Ascending aorta (tissue), 2 donors: Measurements from ENCODE around the gene TNIK. TPM values are rescaled to one million over a fixed set of nuclear protein-coding genes. Genes with fewer than 3 reads are reported as not detected.

Experiments
- DNase-seq, 2 donors: peaks; one replicate each; pipeline ENCODE4 v3.0.0-alpha.2; 2019; ENCODE audit warnings: low spot score in 2 of 2
- H3K27ac ChIP-seq, 2 donors: fragments of 200-600 bp; sonication (generic); one replicate each; pipeline ENCODE4 v1.5.1; 2016 to 2017; ENCODE audit warnings: mild to moderate bottlenecking in 1 of 2
- H3K27me3 ChIP-seq: fragments of 200-600 bp; sonication (generic); one replicate; pipeline ENCODE4 v1.5.1; 2017
- H3K36me3 ChIP-seq, 2 donors: fragments of 200-600 bp; sonication (generic); one replicate each; pipeline ENCODE4 v1.5.1; 2016
- H3K4me1 ChIP-seq, 2 donors: fragments of 200-600 bp; sonication (generic); one replicate each; pipeline ENCODE4 v1.5.1; 2016 to 2017; ENCODE audit warnings: mild to moderate bottlenecking in 1 of 2
- H3K4me3 ChIP-seq, 2 donors: fragments of 200-600 bp; sonication (generic); one replicate each; pipeline ENCODE4 v1.5.1; 2016 to 2017; ENCODE audit warnings: mild to moderate bottlenecking in 1 of 2
- H3K9me3 ChIP-seq, 2 donors: fragments of 200-600 bp; sonication (generic); one replicate each; pipeline ENCODE4 v1.5.1; 2016
- CTCF ChIP-seq, 3 experiments: fragments of 200-600 bp in 2 of 3; fragments of 450-650 bp in 1 of 3; sonication (generic) in 2 of 3; IDR thresholded peaks; one replicate each; pipeline ENCODE4 v1.5.1; 2016 to 2019; ENCODE audit warnings: antibody characterized with exemption in 3 of 3, mild to moderate bottlenecking in 1 of 3, moderate library complexity in 1 of 3
- intact Hi-C: fragments of 100-400 bp; cut with DNase I; formaldehyde crosslinking; loops from one replicate; pipeline ENCODE4 v1.15.1; 2023
- total RNA-seq: library from RNA; depleted of rRNA; stranded (reverse); fragments of >200 nt; gene quantifications from one replicate; pipeline ENCODE4 v1.1.0, GENCODE V29; 2016

The TNIK gene
- total RNA-seq, 1 donor from 2014 or later: 0.75 TPM

- H3K4me1 ChIP-seq: peaks cover 5 to 13% of the 10 kb centered on the region in 2 donors
- H3K27me3 ChIP-seq: no peaks in the 10 kb centered on the region
- DNase-seq: no peak
- no peak overlapping the region for H3K4me3 ChIP-seq
- peak overlapping the region; percentile 50 to 64 for H3K27ac ChIP-seq
- no peak for TF ChIP-seq CTCF (IDR thresholded peaks at IDR 0.05)
- intact Hi-C loops: no loop called here
- no peaks in the 10 kb centered on the region for H3K36me3 ChIP-seq
- H3K9me3 ChIP-seq: no peaks in the 10 kb centered on the region
Measured at GRCh38 chr3:171266034-171266739, 194.0 kb downstream of the TNIK start.

GRCh38 chr3:171264758-171265157 is 195.4 kb downstream of the TNIK start:
- Histone ChIP-seq H3K36me3 (no peaks in the 10 kb centered on the region), H3K9me3 (no peaks in the 10 kb centered on the region), H3K27me3 (no peaks in the 10 kb centered on the region), H3K27ac (no peak overlapping the region), H3K4me1 (peaks cover 5 to 13% of the 10 kb centered on the region in 2 donors), H3K4me3 (no peak overlapping the region)
- no peak for DNase-seq
- TF ChIP-seq CTCF (IDR thresholded peaks at IDR 0.05): no peak
- intact Hi-C loops: no loop called here

- H3K27me3 ChIP-seq: no peaks in the 10 kb centered on the region
- intact Hi-C loops: no loop called here
- no peaks in the 10 kb centered on the region for H3K36me3 ChIP-seq
- no peak overlapping the region for H3K4me3 ChIP-seq
- DNase-seq: no peak
- no peak for TF ChIP-seq CTCF (IDR thresholded peaks at IDR 0.05)
- peaks cover 5 to 20% of the 10 kb centered on the region in 2 donors for H3K4me1 ChIP-seq
- H3K27ac ChIP-seq: peak overlapping the region in 1 of 2 donors; percentile 9
- H3K9me3 ChIP-seq: no peaks in the 10 kb centered on the region
Measured at GRCh38 chr3:171262431-171262830, 197.8 kb downstream of the TNIK start.

- H3K27ac ChIP-seq: peak overlapping the region in 1 of 2 donors; percentile 9
- H3K9me3 ChIP-seq: no peaks in the 10 kb centered on the region
- DNase-seq: no peak
- no peaks in the 10 kb centered on the region for H3K36me3 ChIP-seq
- peaks cover 5 to 15% of the 10 kb centered on the region in 2 donors for H3K4me1 ChIP-seq
- TF ChIP-seq CTCF (IDR thresholded peaks at IDR 0.05): no peak
- intact Hi-C loops: no loop called here
- H3K27me3 ChIP-seq: no peaks in the 10 kb centered on the region
- H3K4me3 ChIP-seq: no peak overlapping the region
Measured at GRCh38 chr3:171261487-171261886, 198.7 kb downstream of the TNIK start.

GRCh38 chr3:171260899-171261298 is 199.3 kb downstream of the TNIK start:
- H3K27me3 ChIP-seq: no peaks in the 10 kb centered on the region
- H3K9me3 ChIP-seq: no peaks in the 10 kb centered on the region
- H3K4me3 ChIP-seq: no peak overlapping the region
- H3K36me3 ChIP-seq: no peaks in the 10 kb centered on the region
- H3K4me1 ChIP-seq: peaks cover 2 to 11% of the 10 kb centered on the region in 2 donors
- no peak for TF ChIP-seq CTCF (IDR thresholded peaks at IDR 0.05)
- H3K27ac ChIP-seq: no peak overlapping the region
- DNase-seq: no peak
- intact Hi-C loops: no loop called here
